Keratinocyte (primary cell): ENCODE data around the gene FNTB. TPM values are rescaled to one million over a fixed set of nuclear protein-coding genes. Genes with fewer than 3 reads are reported as not detected.

Source experiments
- DNase-seq: peaks from one replicate; pipeline ENCODE4 v3.0.0-alpha.2; 2011; ENCODE audit warnings: low read depth, missing footprints, low spot score
- FAIRE-seq: peaks from 2 replicates; lab custom pipeline; 2011; peaks lifted over from hg19 to GRCh38; lab: Jason Lieb, UNC
- H2AFZ ChIP-seq: 2 replicates; pipeline ENCODE4 v1.6.0; 2012; ENCODE audit warnings: low read length, control low read depth, inconsistent platforms; ENCODE audit not compliant: control insufficient read depth
- H3K27ac ChIP-seq: 2 replicates; pipeline ENCODE4 v1.5.1; 2011; ENCODE audit warnings: low read length; ENCODE audit not compliant: control insufficient read depth, insufficient read depth
- H3K27me3 ChIP-seq: 3 replicates; pipeline ENCODE4 v1.6.0; 2011; ENCODE audit warnings: low read length; ENCODE audit not compliant: control insufficient read depth, insufficient read depth; ENCODE audit errors: extremely low read depth
- H3K36me3 ChIP-seq, 2 experiments: 2 replicates in 1 of 2; 3 replicates in 1 of 2; pipeline ENCODE4 v1.5.1; 2011; ENCODE audit warnings: low read length in 2 of 2, mild to moderate bottlenecking in 1 of 2; ENCODE audit not compliant: control insufficient read depth in 2 of 2, insufficient read depth in 2 of 2; ENCODE audit errors: extremely low read depth in 1 of 2
- H3K4me1 ChIP-seq: 3 replicates; pipeline ENCODE4 v1.5.1; 2011; ENCODE audit warnings: low read length; ENCODE audit not compliant: control insufficient read depth, insufficient read depth; ENCODE audit errors: extremely low read depth
- H3K4me2 ChIP-seq: 3 replicates; pipeline ENCODE4 v1.6.0; 2011; ENCODE audit warnings: low read depth, low read length; ENCODE audit not compliant: control insufficient read depth, insufficient read depth; ENCODE audit errors: extremely low read depth
- H3K4me3 ChIP-seq, 3 experiments: fragments of 200-600 bp in 1 of 3; sonication (generic) in 1 of 3; 2 replicates in 2 of 3; 3 replicates in 1 of 3; pipeline ENCODE4 v1.5.1; 2011 to 2016; ENCODE audit warnings: low read length in 3 of 3, mild to moderate bottlenecking in 3 of 3, control low read depth in 2 of 3, inconsistent platforms in 1 of 3, low read depth in 1 of 3, mixed read lengths in 1 of 3, mixed run types in 1 of 3, moderate library complexity in 1 of 3; ENCODE audit not compliant: control insufficient read depth in 2 of 3, insufficient read depth in 2 of 3; ENCODE audit errors: extremely low read depth in 1 of 3
- H3K79me2 ChIP-seq: 2 replicates; pipeline ENCODE4 v1.6.0; 2012; ENCODE audit warnings: low read length; ENCODE audit not compliant: control insufficient read depth, insufficient read depth
- H3K9ac ChIP-seq: 3 replicates; pipeline ENCODE4 v1.6.0; 2011; ENCODE audit warnings: low read length; ENCODE audit not compliant: control insufficient read depth, insufficient read depth; ENCODE audit errors: extremely low read depth
- H3K9me1 ChIP-seq: 3 replicates; pipeline ENCODE4 v1.6.0; 2011; ENCODE audit warnings: low read length; ENCODE audit not compliant: control insufficient read depth, insufficient read depth; ENCODE audit errors: extremely low read depth
- H3K9me3 ChIP-seq: 2 replicates; pipeline ENCODE4 v1.5.1; 2012; ENCODE audit warnings: low read depth, low read length; ENCODE audit not compliant: control insufficient read depth
- H4K20me1 ChIP-seq: 3 replicates; pipeline ENCODE4 v1.6.0; 2011; ENCODE audit warnings: low read length; ENCODE audit not compliant: control insufficient read depth, insufficient read depth; ENCODE audit errors: extremely low read depth
- EZH2 ChIP-seq: IDR thresholded peaks from one replicate; pipeline ENCODE4 v1.6.1; 2012; ENCODE audit warnings: inconsistent platforms, mild to moderate bottlenecking, low read length, moderate library complexity
- dilution Hi-C: fragments of 300-500 bp; cut with MboI; formaldehyde crosslinking; loops from one replicate; pipeline ENCODE4 v1.7.0; 2020; ENCODE audit warnings: low sequenced_read_pairs; ENCODE audit not compliant: extremely low pct_ligation_motif_present
- polyA plus RNA-seq, 5 experiments: library from polyadenylated mRNA; depleted of rRNA in 3 of 5; stranded (reverse) in 3 of 5; stranded (forward) in 1 of 5; unstranded in 1 of 5; fragments of >200 nt; gene quantifications; 1 replicate in 1 of 5; 2 replicates in 3 of 5; 3 replicates in 1 of 5; pipeline versions ENCODE4 v1.2.1 to v1.2.3, GENCODE V29; 2011 to 2012; ENCODE audit warnings: missing spikeins in 2 of 5, low read depth in 1 of 5, low replicate concordance in 1 of 5
- TF ChIP-seq, protein P1 (sequence below), 3 experiments: IDR thresholded peaks in 1 of 3; conservative IDR thresholded peaks in 1 of 3; optimal IDR thresholded peaks in 1 of 3; 2 replicates in 2 of 3; 3 replicates in 1 of 3; pipeline versions ENCODE3 to v1.5.1; 2011; ENCODE audit warnings: low read length in 3 of 3, mild to moderate bottlenecking in 3 of 3, moderate library complexity in 2 of 3, control low read depth in 1 of 3, inconsistent platforms in 1 of 3; ENCODE audit not compliant: insufficient read depth in 2 of 3; ENCODE audit errors: extremely low read depth in 1 of 3

Gene FNTB
- polyA plus RNA-seq, 1 donor (not counting 4 experiments of a cell fraction or from before 2014, with no cell fraction given) = 10.1 TPM

GRCh38 chr14:64956697-64957406, 29.8 kb upstream of the FNTB start:
- no peaks in the 10 kb centered on the region for H3K27me3 ChIP-seq
- TF ChIP-seq, protein P1, sequence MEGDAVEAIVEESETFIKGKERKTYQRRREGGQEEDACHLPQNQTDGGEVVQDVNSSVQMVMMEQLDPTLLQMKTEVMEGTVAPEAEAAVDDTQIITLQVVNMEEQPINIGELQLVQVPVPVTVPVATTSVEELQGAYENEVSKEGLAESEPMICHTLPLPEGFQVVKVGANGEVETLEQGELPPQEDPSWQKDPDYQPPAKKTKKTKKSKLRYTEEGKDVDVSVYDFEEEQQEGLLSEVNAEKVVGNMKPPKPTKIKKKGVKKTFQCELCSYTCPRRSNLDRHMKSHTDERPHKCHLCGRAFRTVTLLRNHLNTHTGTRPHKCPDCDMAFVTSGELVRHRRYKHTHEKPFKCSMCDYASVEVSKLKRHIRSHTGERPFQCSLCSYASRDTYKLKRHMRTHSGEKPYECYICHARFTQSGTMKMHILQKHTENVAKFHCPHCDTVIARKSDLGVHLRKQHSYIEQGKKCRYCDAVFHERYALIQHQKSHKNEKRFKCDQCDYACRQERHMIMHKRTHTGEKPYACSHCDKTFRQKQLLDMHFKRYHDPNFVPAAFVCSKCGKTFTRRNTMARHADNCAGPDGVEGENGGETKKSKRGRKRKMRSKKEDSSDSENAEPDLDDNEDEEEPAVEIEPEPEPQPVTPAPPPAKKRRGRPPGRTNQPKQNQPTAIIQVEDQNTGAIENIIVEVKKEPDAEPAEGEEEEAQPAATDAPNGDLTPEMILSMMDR (optimal IDR thresholded peaks at IDR 0.05 in 1 of 3, IDR thresholded peaks at IDR 0.05 in 1 of 3, conservative IDR thresholded peaks at IDR 0.05 in 1 of 3; ENCODE audit: extremely low read depth in 1 of 3, insufficient read depth in 2 of 3, low read length in 3 of 3) = no peak
- TF ChIP-seq EZH2 = no peak
- dilution Hi-C loops = no loop called here
- FAIRE-seq = no peak
- no peak for DNase-seq
- no peaks in the 10 kb centered on the region for H3K9me1 ChIP-seq
- no peak overlapping the region for H3K4me3 ChIP-seq
- no peak overlapping the region for H3K4me2 ChIP-seq
- no peak overlapping the region for H3K9ac ChIP-seq
- peaks cover 9% of the 10 kb centered on the region for H3K4me1 ChIP-seq
- no peaks in the 10 kb centered on the region for H4K20me1 ChIP-seq
- H3K36me3 ChIP-seq = no peaks in the 10 kb centered on the region
- H2AFZ ChIP-seq = no peak overlapping the region
- no peaks in the 10 kb centered on the region for H3K9me3 ChIP-seq
- H3K79me2 ChIP-seq = no peaks in the 10 kb centered on the region
- no peak overlapping the region for H3K27ac ChIP-seq

GRCh38 chr14:64958201-64958600, 28.5 kb upstream of the FNTB start:
- no peak for TF ChIP-seq EZH2
- TF ChIP-seq, protein P1 (optimal IDR thresholded peaks at IDR 0.05 in 1 of 3, IDR thresholded peaks at IDR 0.05 in 1 of 3, conservative IDR thresholded peaks at IDR 0.05 in 1 of 3; ENCODE audit: extremely low read depth in 1 of 3, insufficient read depth in 2 of 3, low read length in 3 of 3) = no peak
- H3K27ac ChIP-seq = no peak overlapping the region
- no peak overlapping the region for H3K9ac ChIP-seq
- H3K9me1 ChIP-seq = peaks cover 2% of the 10 kb centered on the region
- no peaks in the 10 kb centered on the region for H3K36me3 ChIP-seq
- FAIRE-seq (no peak), DNase-seq (no peak)
- no peak overlapping the region for H2AFZ ChIP-seq
- no peak overlapping the region for H3K4me2 ChIP-seq
- no peaks in the 10 kb centered on the region for H3K79me2 ChIP-seq
- H3K27me3 ChIP-seq = no peaks in the 10 kb centered on the region
- no peaks in the 10 kb centered on the region for H3K9me3 ChIP-seq
- H3K4me3 ChIP-seq = no peak overlapping the region
- no peaks in the 10 kb centered on the region for H4K20me1 ChIP-seq
- dilution Hi-C loops = no loop called here
- peaks cover 9% of the 10 kb centered on the region for H3K4me1 ChIP-seq
